HG03469 (cell line): ENCODE measurements around the gene FAH.

Experiments
- ATAC-seq: cut with Tn5 transposase; IDR thresholded peaks from one replicate; pipeline ENCODE4 v1.9.1; 2021; ENCODE audit warnings: mild to moderate bottlenecking, moderate library complexity, moderate number of reproducible peaks; ENCODE audit not compliant: unreplicated experiment

FAH gene

DNA sequence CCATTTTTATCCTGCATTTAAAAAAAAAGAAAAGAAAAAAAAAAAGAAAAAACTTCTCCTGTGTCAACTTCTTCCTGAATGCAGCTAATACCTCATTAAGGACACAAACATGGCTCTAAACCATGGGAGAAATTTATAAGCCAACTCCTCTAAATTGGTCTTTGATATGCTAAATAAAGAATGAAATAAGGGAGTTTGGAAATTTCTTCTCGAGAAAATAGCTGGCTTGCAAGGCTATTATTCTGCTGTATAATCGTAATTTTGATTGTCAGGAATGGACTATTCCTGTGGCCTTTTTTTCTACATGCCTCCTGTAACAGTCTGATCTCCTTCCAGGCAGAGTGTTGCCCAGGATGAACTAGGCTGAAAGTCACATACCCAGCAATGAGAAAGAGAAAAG, 78.6 kb downstream of the FAH start:
- no peak for ATAC-seq

DNA sequence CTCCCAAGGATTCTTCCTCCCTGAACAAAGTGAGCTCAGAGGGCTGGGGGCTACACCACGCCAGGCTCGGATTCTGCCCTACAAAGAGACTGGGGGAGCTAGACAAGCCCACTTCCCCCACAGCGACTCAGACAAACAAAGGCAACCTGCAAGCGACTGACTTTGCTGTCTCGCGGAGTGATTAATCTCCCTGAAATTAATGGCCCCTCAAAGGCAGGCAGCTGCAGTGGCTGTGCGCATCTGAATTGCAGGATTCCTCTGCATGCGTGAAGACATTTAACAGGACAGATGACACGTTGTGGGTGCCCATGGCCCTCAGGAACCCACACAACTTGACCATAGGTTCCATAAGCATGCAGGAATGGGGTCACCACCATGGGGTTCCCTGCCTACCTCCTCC, 80.8 kb downstream of the FAH start:
- ATAC-seq: no peak

DNA sequence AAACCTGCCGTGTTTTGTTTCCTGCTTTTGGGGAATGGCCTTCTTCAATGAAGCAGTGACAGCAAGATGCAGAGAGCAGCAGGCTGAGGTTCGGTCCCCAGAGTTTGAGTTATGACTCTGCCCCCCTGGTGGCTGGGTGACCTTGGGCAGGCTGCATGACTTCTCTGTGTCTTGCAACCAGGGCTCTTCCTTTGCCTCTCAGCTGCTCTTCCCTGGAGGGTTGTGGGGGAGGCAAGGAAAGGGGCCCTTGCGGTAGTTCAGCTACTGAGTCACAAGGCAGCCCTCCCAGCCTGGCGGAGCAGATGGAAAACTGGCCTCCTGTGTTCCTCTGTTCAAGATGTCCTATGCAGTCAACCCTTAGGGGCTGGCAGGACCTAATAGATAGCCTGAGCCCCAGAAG, 82.1 kb downstream of the FAH start:
- no peak for ATAC-seq
